ENCODE data around the gene RYR3.

The RYR3 gene

DNA sequence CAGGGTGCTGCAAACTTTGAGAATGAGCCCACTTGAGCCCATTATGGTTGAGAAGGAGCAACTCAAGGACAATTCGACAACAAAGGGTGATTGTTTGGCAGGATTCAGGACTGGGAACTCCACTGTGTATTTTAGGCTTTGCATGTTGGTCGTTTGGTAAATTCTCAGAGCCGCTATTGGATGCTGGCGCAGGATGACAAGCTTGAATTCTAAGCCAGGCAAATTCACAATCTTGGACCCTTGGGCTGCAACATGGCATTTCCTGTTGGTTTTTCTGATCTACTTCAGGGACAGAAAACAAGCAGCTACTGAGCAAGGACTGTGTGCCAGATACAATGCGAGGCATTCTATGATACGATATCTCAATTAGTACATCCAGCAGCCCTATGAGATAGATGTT lies 82.8 kb downstream of the RYR3 start:
- DNase-seq, result no peak

GRCh38 chr15:33395321-33395720 lies 84.6 kb downstream of the RYR3 start:
- DNase-seq, result no peak

DNA sequence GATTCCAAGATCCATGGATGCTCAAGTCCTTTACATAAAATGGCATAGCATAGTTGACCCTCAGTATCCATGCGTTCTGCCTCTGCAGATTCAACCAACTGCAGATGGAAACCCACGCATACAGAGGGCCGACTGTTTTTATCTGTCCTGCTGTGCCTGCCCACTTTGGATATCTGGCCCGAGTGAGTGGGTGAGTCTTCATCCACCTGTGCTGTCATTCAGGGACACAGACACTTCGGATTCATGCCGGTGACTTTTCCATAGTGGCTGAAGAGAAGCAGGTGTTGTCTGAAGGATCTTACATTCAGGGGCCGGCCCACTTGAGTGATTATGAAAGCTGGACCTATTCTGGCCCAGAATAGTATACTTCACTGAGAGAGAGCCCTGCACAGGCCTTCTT lies 85.1 kb downstream of the RYR3 start:
- no peak for DNase-seq

- no peak for DNase-seq
Observed at GRCh38 chr15:33396475-33396874, 85.7 kb downstream of the RYR3 start.

DNA sequence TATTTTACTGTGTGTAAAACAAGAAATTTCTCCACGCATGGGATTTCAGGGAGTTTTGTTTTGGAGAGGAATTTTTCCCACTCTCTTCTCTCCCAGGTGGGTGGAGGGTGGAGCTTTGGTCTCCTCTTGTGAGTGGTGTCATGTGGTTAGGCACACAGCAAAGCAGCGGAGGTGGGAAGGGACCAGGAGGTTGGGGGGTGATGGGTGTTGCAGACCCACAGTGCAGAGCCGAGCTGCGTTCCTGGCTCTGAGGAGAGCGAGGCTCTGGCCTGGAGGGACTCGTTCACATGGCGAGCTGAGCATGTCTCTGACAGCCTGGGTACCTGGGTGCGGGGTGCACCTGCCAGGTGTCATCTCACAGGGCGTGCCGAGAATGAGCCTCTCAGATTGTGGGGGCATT lies 87.8 kb downstream of the RYR3 start:
- no peak for DNase-seq

GRCh38 chr15:33400941-33401340 lies 90.2 kb downstream of the RYR3 start:
- no peak for DNase-seq

- no peak for DNase-seq
Observed at GRCh38 chr15:33402600-33402999, 91.8 kb downstream of the RYR3 start.

- DNase-seq, result no peak
Observed at GRCh38 chr15:33405096-33405495, 94.3 kb downstream of the RYR3 start.

- DNase-seq, result no peak
Observed at GRCh38 chr15:33411596-33412540, 101.1 kb downstream of the RYR3 start.

DNA sequence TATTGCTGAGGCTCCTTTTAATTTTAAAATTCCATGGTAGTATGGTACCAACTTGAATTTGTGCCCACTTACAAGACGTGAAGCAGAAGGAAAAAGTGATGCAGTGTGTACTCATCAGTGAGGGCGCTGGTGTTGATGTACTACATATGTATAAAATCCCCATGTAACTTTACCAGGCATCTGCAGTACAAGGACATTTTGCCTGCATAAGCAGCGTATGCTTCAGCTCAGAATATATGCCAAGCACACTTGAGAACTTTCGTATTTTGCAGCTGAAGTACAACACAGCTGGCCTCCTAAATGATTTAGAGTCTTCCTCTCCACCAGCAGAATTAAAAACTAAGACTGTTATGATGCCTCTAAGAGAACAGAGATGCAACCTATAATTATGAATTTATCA lies 108.9 kb downstream of the RYR3 start:
- DNase-seq, result no peak

DNA sequence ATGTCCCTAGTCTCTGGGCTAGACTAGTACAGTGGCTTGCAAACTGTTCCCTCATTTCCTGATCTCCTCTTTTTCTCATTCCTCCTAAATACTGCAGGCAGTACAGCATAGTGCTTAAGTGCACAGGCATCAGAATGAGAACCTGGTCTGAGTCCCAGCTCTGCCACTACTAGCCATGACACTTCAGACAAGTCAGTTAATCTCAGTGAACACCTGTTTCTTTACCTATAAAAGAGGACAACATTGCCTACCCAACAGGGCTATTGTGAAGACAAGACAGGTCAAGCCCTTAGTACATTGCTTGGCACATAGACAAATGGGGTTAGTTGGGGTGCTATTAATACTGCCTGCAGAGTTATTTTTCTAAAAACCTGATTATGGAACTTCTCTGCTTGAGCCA lies 113.3 kb downstream of the RYR3 start:
- DNase-seq, result no peak

DNA sequence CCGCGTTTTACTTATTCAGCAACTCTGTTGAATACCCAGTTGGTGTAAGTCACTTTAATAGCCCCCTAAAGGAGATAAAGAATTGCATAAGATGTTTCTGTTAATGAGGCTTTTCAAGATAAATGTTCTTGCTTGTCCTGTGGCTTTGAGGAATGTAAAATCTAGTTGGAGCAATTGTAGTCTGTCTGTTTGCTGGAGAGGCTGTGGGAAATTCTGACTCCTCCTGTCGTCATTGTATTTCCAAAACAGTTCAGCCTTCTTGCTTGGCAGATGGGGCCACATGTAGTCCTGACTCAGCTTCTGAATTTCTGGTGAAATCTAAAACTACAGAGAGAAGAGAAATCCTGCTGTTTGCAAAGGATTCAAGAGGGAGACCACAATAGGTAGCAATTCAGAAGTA lies 114.4 kb downstream of the RYR3 start:
- DNase-seq, result no peak

DNA sequence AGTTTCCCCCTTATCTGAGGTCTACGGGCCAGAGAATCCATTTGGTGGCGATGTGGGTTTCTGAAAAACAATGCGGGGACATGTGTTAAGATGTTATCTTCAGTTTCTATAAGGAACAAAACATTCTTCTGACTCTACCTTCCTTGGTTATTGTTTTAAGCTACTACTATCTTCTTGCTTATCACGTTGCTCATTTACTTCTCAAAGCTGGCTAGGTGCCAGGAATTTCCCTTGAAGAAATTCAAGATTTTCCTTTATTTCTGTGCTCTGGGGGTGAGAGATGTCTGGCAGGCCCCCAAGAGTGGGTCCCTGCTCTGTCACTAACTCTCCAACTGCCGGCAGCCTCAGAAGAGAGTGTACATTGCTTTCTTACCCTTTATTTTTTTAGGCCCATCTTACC lies 119.8 kb downstream of the RYR3 start:
- DNase-seq, result no peak

GRCh38 chr15:33433821-33434220 lies 123.1 kb downstream of the RYR3 start:
- DNase-seq, result no peak

DNA sequence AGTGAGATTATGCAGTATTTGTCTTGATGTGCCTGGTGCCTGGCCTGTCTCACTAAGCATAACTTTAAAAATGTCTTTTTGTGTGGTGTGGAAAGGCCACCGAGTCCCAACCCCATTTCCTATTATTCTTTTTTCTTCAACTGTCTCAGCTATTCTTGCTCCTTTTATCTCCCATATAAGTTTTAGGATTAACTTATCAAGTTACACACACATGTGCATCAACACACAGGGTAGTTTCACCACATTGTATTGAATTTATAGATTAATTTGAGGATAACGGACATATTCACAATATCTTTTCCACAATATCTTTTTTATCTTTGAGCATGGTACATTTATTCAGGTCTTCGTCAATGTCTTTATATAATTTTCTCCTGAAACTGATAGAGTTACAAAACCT lies 127.6 kb downstream of the RYR3 start:
- DNase-seq, result no peak

GRCh38 chr15:33440900-33441299 lies 130.1 kb downstream of the RYR3 start:
- no peak for DNase-seq

- DNase-seq, result no peak
Observed at GRCh38 chr15:33442449-33442848, 131.7 kb downstream of the RYR3 start.

DNA sequence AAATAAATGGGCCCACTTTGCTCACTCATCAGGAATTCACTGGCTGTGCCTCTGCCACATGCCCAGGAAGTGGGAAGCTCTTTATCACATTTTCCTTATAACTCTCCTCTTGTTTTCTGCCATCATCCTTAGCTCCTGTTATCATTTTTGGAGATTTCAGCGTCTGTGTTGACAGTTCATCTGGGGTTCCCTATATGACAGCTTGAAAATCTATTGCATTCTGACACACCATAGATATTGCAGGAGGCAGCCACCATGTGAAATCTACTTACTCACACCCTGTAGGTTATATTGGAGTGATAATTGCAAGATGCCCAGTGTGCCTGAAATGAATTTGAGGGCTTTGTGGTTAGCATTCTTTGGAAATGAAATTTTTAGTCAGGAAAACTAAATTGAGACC lies 132.9 kb downstream of the RYR3 start:
- DNase-seq, result no peak

DNA sequence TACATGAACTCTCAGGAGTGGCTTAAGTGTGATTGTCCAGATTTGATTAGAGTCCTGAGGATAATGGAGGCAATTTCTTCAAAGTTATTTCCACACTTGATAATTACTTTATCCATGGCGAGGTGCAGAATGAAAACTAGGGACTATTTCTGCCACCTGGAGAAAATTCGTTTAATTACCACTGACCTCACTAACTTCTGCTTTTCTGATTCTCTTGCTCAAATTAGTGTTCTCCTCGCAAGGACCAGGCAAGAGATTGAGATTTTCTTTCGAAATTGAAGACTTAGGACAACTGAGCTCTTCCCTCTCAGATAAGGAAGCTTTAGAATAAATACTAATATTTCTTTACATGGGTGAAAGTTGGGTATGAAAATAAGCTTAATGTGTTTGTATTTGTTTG lies 135.2 kb downstream of the RYR3 start:
- no peak for DNase-seq

DNA sequence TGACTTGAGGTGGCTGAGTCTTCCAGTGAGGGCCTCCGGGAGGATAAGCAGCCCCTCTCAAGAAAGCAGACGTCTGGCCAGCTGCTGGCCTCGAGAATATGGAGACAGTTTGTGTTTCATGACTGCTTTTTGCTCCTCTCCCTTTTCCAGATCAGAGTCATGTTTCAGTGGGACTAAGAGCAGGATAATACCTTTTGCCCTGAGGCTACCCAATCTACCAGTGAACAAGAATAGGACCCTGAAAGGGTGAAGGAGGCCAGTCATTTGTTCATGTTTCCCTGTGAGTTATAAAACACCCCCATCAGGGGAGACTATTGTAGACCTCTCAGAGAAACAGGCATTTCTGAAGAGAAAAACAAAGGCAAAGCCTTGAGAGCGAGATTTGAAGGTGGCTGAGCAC lies 137.4 kb downstream of the RYR3 start:
- no peak for DNase-seq

DNA sequence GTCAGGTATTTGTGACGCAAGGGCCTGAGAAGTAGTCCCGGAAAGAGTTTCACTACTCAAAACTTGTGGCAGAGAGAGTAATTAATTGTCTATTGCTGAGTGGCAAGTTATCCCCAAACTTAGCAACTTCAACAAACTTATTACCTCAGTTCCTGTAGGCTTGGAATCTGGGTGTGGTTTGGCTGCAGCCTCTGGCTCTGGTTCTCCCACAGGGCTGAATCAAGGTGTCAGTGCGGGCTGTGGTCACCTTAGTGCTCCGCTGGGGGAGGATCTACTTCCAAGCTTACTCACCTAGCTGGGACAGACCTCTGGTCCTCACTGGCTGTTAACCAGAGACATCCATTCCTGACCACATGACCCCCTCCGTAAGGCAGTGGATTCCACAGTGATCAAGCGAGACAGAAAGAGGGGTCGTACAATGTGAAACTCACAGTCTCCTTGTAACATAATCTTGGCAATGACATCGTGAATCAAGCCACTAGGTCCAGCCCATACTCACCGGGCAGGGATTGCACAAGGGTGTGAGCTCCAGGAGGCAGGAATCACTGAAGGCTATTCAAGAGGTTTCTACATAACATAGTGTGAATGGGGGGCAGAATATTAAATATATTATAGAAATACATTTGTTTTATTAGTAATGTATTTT lies 138.3 kb downstream of the RYR3 start:
- no peak for DNase-seq

- no peak for DNase-seq
Observed at GRCh38 chr15:33449810-33450209, 139.0 kb downstream of the RYR3 start.

- no peak for DNase-seq
Observed at GRCh38 chr15:33451385-33451784, 140.6 kb downstream of the RYR3 start.

GRCh38 chr15:33453761-33454160 lies 143.0 kb downstream of the RYR3 start:
- DNase-seq, result no peak

DNA sequence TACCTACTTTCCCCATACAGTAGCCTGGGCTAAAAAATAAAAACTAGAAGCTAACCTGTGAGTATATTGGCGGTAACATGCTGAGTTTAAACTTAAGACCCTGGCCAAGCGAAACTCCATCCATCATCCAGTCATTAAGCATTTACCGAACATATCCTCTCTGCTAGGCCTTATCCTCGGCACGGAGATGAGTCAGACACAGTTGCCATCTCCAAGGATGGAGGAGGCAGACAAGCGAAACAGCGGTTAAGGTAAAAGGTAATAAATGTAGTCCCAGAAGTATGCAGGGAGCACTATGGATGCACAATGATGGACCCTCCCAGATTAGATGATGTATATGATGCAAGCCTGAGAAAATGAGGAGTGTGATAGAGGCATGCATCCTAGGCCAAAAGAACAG lies 143.6 kb downstream of the RYR3 start:
- DNase-seq, result no peak
